PC-9 (cell line): ENCODE measurements around the gene COL4A2. TPM values are rescaled to one million over a fixed set of nuclear protein-coding genes. Genes with fewer than 3 reads are reported as not detected.
A peak's percentile ranks its signal among the peaks of the same experiment; 100 is the strongest.

Experiments used
- BruUV-seq: library from RNA; stranded (reverse); fragments of 400-500 nt; replicated peaks from 2 replicates; lab custom pipeline; 2021; lab: Mats Ljungman, UMichigan
- CTCF ChIA-PET: fragments of 300-600 bp; sonication (Branson Sonifier 250); formaldehyde crosslinking; loops from one replicate; lab custom pipeline; 2022; ENCODE audit warnings: antibody characterized with exemption; lab: Charles Lee
- POLR2A ChIA-PET: fragments of 300-600 bp; sonication (Branson Sonifier 250); formaldehyde crosslinking; loops from one replicate; lab custom pipeline; 2022; ENCODE audit warnings: antibody characterized with exemption; ENCODE audit not compliant: unreplicated experiment; lab: Charles Lee
- DNase-seq, 2 experiments: peaks; one replicate each; pipeline versions ENCODE4 v3.0.0 to v3.0.0-alpha.2; 2015 to 2022; ENCODE audit warnings: mixed read lengths in 1 of 2
- H2AFZ ChIP-seq: fragments of 200-600 bp; sonication (generic); 2 replicates; pipeline ENCODE4 v1.8.1; 2017; ENCODE audit warnings: antibody characterized with exemption
- H3F3A ChIP-seq: fragments of 200-600 bp; sonication (generic); 2 replicates; pipeline ENCODE4 v1.8.1; 2017; ENCODE audit warnings: antibody characterized with exemption, mild to moderate bottlenecking, low read depth; ENCODE audit not compliant: insufficient read depth
- H3K27ac ChIP-seq: fragments of 200-600 bp; sonication (generic); 2 replicates; pipeline ENCODE4 v1.6.1; 2016; ENCODE audit warnings: mixed run types
- H3K27me3 ChIP-seq: fragments of 200-600 bp; sonication (generic); 2 replicates; pipeline ENCODE4 v1.6.1; 2016; ENCODE audit warnings: low read depth, mixed run types; ENCODE audit not compliant: insufficient read depth
- H3K36me3 ChIP-seq: fragments of 200-600 bp; sonication (generic); 2 replicates; pipeline ENCODE4 v1.6.1; 2016; ENCODE audit warnings: low read depth, mixed run types
- H3K4me1 ChIP-seq: fragments of 200-600 bp; sonication (generic); replicated peaks from 2 replicates; pipeline ENCODE4 v1.6.1; 2016; ENCODE audit warnings: mixed run types; ENCODE audit not compliant: insufficient read depth
- H3K4me2 ChIP-seq: fragments of 200-600 bp; sonication (generic); 2 replicates; pipeline ENCODE4 v1.6.1; 2017; ENCODE audit warnings: mixed run types
- H3K4me3 ChIP-seq: fragments of 200-600 bp; sonication (generic); 2 replicates; pipeline ENCODE4 v1.6.1; 2016; ENCODE audit warnings: mixed run types
- H3K79me2 ChIP-seq: fragments of 200-600 bp; sonication (generic); 2 replicates; pipeline ENCODE4 v1.6.1; 2017; ENCODE audit warnings: low read depth, mixed run types
- H3K9me2 ChIP-seq: fragments of 200-600 bp; sonication (generic); 2 replicates; pipeline ENCODE4 v1.8.1; 2017; ENCODE audit warnings: mild to moderate bottlenecking; ENCODE audit not compliant: insufficient read depth
- H3K9me3 ChIP-seq: fragments of 200-600 bp; sonication (generic); 2 replicates; pipeline ENCODE4 v1.8.1; 2016; ENCODE audit warnings: low read depth; ENCODE audit not compliant: insufficient read depth
- H4K20me1 ChIP-seq: fragments of 200-600 bp; sonication (generic); 2 replicates; pipeline ENCODE4 v1.8.1; 2017; ENCODE audit not compliant: insufficient read depth
- EZH2 ChIP-seq: fragments of 200-600 bp; sonication (generic); IDR thresholded peaks from 2 replicates; pipeline ENCODE4 v1.8.0; 2017; ENCODE audit warnings: antibody characterized with exemption, low read depth
- intact Hi-C: fragments of 100-400 bp; cut with micrococcal nuclease; formaldehyde crosslinking; loops from one replicate; pipeline ENCODE4 v1.10.0; 2022; ENCODE audit not compliant: unreplicated experiment
- total RNA-seq: library from RNA; stranded (reverse); gene quantifications from 2 replicates; pipeline ENCODE4 v1.2.3, GENCODE V29; 2021
- TF ChIP-seq, protein P1 (sequence below): fragments of 200-600 bp; sonication (generic); conservative IDR thresholded peaks from 2 replicates; pipeline ENCODE4 v1.6.1; 2017; ENCODE audit warnings: mixed run types, antibody characterized with exemption, mild to moderate bottlenecking, moderate library complexity

The COL4A2 gene
- total RNA-seq, 1 experiment from 2014 or later = 1.2 TPM

DNA sequence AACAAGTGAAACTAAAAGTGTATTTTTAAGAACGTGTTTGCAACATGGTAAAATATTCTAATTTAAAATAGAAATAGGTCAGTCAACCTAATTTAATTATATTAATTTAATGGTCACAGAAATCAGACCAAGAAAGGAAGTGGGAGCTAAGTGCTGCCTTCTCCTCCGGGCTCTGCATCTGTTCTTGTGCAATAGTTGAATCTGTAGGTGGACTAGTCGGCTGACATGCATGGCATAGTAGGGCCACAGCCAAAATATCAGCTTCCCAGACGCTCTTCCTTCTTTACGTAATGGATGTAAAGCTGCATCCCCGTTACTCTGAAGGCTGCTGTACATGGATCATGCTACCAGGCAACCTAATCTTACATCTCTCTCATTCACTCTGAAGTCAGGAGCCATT is 47.4 kb upstream of the COL4A2 start:
- ChIA-PET POLR2A (interaction anchor here (0.6 kb wide), 1 partner anchor 287 kb away, joined by 3 read pairs; no protein-coding TSS in a partner anchor), CTCF (no interaction called here)
- Histone ChIP-seq H3F3A (peaks cover 15% of the 10 kb centered on the region; the same call in 1 of the 2 replicates), H3K27me3 (no peaks in the 10 kb centered on the region), H3K36me3 (no peaks in the 10 kb centered on the region), H4K20me1 (no peaks in the 10 kb centered on the region), H3K4me2 (peak overlapping the region; percentile 39), H3K4me1 (peaks cover 12% of the 10 kb centered on the region), H3K79me2 (no peaks in the 10 kb centered on the region), H3K9me3 (no peaks in the 10 kb centered on the region), H2AFZ (no peak overlapping the region), H3K4me3 (no peak overlapping the region), H3K27ac (peak overlapping the region; percentile 45; the same call in 1 of the 2 replicates), H3K9me2 (no peaks in the 10 kb centered on the region)
- TF ChIP-seq, protein P1, sequence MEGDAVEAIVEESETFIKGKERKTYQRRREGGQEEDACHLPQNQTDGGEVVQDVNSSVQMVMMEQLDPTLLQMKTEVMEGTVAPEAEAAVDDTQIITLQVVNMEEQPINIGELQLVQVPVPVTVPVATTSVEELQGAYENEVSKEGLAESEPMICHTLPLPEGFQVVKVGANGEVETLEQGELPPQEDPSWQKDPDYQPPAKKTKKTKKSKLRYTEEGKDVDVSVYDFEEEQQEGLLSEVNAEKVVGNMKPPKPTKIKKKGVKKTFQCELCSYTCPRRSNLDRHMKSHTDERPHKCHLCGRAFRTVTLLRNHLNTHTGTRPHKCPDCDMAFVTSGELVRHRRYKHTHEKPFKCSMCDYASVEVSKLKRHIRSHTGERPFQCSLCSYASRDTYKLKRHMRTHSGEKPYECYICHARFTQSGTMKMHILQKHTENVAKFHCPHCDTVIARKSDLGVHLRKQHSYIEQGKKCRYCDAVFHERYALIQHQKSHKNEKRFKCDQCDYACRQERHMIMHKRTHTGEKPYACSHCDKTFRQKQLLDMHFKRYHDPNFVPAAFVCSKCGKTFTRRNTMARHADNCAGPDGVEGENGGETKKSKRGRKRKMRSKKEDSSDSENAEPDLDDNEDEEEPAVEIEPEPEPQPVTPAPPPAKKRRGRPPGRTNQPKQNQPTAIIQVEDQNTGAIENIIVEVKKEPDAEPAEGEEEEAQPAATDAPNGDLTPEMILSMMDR = no peak
- no peak for TF ChIP-seq EZH2
- DNase-seq = no peak
- no TSS peak for BruUV-seq
- intact Hi-C loops = no loop called here

GRCh38 chr13:110261166-110262081 is 45.7 kb upstream of the COL4A2 start:
- Histone ChIP-seq H4K20me1 (no peaks in the 10 kb centered on the region), H3K4me2 (no peak overlapping the region), H3K27ac (no peak overlapping the region), H3K9me3 (no peaks in the 10 kb centered on the region), H3K27me3 (no peaks in the 10 kb centered on the region), H3F3A (peaks cover 9% of the 10 kb centered on the region; the same call in 1 of the 2 replicates), H2AFZ (no peak overlapping the region), H3K9me2 (no peaks in the 10 kb centered on the region), H3K36me3 (no peaks in the 10 kb centered on the region), H3K4me1 (peaks cover 12% of the 10 kb centered on the region), H3K4me3 (no peak overlapping the region), H3K79me2 (no peaks in the 10 kb centered on the region)
- POLR2A ChIA-PET = interaction anchor here (0.6 kb wide), 1 partner anchor 34 kb away, joined by 7 read pairs; no protein-coding TSS in a partner anchor
- DNase-seq = peak in 1 of 2 experiments; percentile 16
- TF ChIP-seq, protein P1 = no peak
- CTCF ChIA-PET = no interaction called here
- intact Hi-C loops = no loop called here
- BruUV-seq = no TSS peak

DNA sequence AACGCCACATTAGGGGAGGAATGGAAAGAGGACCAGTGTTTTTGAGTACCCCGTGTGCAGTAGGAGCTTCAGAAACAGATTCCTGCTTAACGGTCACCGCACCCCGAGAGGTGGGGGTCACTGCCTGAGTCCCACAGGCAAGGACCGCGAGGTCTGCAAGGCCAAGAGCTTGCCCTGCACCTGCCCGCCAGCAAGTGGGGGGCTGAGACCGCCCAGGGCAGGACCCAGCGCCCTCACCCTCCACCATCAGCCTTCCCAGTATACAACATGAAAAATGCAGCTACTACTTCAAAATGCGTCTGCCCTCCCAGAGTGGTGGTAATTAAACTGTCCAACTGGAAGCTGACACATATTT is 45.0 kb upstream of the COL4A2 start:
- H3K27ac ChIP-seq = no peak overlapping the region
- ChIA-PET POLR2A (interaction anchor here (0.6 kb wide), 2 partner anchors 33 to 1300 kb away, joined by 4 to 7 read pairs; no protein-coding TSS in a partner anchor), CTCF (no interaction called here)
- peaks cover 12% of the 10 kb centered on the region for H3K4me1 ChIP-seq
- peaks cover 9% of the 10 kb centered on the region; the same call in 1 of the 2 replicates for H3F3A ChIP-seq
- H3K4me3 ChIP-seq = no peak overlapping the region
- H4K20me1 ChIP-seq = no peaks in the 10 kb centered on the region
- H3K79me2 ChIP-seq = no peaks in the 10 kb centered on the region
- H3K4me2 ChIP-seq = no peak overlapping the region
- no peak overlapping the region for H2AFZ ChIP-seq
- no TSS peak for BruUV-seq
- DNase-seq = no peak
- intact Hi-C loops = no loop called here
- no peaks in the 10 kb centered on the region for H3K27me3 ChIP-seq
- no peaks in the 10 kb centered on the region for H3K9me2 ChIP-seq
- no peak for TF ChIP-seq EZH2
- TF ChIP-seq, protein P1 = no peak
- no peaks in the 10 kb centered on the region for H3K9me3 ChIP-seq
- H3K36me3 ChIP-seq = no peaks in the 10 kb centered on the region
